ENCODE data around the gene MFAP2. TPM values are rescaled to one million over a fixed set of nuclear protein-coding genes. Genes with fewer than 3 reads are reported as not detected.

MFAP2 gene
- total RNA-seq, 1 donor from 2014 or later = 25.6 TPM

DNA sequence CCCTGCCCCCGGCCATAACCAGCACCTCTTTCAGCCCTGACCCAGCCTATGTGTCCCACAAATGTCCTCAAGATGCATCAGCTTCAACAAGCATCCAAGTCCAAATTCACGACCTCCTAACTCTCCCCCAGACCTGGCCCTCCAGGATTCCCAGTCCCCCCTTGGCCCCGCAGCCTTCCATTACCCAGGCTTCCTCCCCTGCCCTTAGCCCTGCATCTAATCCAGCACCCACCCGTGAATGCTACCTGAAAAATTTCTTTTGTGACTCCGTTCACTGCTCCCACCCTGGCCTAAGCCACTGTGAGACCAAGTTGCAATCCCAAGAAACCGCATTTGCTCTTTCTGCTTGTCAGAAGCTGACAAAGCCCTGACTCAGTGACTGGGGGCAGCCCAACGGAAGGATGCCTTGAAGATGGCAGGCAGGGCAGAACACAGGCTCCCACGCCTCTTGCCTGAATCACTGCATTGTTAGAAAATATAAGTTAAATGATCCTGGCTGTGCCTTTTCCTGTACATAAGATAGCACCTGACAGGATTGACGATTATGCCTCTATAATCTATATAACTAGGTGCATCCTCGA, 939 bp upstream of the MFAP2 start:
- peak in 1 of 2 donors; percentile 79 for DNase-seq (ENCODE audit: low read depth in 2 of 2)

DNA sequence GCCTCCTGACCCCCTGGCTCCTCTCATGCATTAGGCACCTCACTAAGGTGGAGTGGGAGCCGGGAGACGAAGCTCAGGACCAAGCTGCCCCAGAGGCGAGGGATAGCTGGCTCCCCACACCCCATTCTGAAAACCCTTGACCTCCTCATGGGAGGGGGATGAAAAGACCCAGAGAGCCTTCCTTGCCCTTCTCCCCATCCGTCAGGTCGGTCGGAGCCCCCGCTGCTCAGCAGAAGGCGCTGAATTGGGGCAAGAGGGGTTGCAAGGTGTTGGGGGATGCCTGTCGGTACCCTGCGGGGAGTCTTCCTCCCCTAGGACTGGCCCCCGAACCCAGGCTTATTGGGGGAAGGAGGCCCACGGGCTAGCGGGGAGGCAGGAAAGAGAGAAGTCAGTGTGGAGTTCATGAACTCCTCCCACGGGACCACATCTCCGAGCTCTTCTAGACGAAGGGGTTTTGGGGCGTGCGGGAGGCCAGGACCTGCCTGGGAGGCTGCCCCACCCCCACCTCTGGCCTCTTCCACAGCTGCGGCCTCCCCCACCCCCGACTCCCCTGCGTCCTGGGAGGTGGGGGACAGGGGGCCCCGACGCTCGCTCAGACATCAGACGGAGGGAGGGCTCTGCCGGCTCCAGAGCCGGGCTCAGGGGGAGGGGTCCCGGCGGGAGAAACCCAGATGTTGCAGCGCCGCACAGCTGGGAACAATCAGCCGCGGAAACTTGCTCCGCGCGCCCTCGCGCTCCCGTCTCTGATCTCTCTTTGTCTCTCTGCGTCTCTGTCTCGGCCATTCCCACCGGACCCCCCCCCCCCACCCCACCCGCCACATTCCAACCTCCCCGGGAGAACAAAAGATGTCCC, 719 bp downstream of the MFAP2 start:
- DNase-seq (ENCODE audit: low read depth in 2 of 2) = peak in 1 of 2 donors; percentile 31

DNA sequence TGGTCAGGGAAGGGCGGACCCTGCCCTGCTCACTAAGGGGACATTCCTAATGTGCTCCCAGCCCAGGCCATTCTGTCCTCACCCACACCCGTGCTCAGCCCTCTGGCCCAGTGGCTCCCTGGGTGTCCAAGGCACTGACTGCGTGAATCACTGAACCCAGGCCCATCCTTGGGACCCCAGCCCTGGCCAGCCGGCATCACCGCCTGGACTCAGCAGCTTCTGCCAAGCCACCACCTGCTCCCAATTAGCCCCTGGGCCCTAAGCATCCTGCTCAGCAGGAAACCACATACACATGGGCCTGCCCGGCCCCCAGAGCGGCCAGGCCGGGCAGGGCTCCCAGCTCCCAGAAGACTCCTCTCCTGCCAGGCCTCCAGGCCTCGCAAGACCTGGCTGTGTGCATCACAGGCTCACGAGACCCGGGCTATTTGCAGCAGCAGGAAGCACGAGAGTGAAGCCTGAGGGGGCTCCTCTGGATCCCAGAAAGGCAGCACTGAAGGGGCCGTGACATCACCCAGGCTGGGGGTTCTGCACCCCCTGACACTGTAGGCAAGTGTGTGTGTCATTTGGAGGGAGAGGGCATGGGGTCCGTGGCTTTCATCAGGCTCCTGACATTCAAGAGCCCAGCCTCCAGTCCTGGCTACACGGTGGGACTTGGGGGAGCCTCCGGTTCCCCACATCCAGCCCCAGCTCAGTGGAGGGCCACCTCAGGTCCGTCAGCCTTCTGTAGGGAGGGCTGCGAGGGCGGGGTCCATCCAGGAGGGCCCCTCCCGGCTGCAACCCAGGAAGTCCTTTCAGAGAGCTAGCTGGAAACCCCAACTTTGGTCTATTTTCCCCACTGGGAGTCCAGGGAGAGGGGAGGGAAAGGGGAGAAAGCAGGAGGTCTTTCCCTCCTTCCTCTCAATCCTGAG, 1.6 kb downstream of the MFAP2 start:
- DNase-seq (ENCODE audit: low read depth in 2 of 2) = peak; percentile 41 to 90

DNA sequence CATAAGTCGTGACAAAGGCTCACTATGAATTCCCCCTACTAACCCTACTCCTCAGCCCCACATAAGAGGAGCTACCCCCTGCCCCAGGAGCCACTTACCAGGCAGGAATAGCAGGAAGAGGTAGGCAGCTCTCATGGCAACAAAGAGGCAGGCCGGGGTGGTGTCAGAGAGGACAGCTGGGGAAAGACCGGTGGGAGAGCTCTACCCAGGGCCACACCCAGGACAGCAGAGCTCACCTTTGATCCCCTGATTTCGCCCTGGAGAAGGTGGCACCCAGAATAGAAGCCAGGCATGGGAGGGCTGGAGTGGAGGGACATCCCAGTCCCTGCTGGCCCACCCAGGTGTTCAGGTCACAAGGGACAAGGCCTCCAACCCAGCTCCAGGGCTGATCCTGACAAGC, 2.3 kb downstream of the MFAP2 start:
- no peak for DNase-seq (ENCODE audit: low read depth in 2 of 2)

DNA sequence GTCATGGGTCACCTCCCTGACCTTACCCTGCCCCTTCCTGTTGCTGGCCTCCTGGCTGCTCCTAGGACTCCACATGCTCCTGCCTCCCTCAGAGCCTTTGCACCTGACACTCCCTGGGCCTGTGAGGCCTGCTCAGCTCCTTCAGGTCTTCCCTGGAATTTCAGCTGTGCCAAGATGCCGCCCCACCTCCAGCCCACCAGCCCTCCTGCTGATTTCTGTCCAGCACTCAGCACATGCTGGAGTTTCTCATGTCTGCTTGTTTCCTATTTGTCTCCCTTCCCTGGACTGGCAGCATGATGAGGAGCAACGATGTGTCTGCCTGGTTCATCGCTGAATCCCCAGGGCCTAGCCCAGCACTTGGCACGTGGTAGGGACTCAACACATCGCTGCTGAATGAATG, 3.0 kb downstream of the MFAP2 start:
- no peak for DNase-seq (ENCODE audit: low read depth in 2 of 2)

DNA sequence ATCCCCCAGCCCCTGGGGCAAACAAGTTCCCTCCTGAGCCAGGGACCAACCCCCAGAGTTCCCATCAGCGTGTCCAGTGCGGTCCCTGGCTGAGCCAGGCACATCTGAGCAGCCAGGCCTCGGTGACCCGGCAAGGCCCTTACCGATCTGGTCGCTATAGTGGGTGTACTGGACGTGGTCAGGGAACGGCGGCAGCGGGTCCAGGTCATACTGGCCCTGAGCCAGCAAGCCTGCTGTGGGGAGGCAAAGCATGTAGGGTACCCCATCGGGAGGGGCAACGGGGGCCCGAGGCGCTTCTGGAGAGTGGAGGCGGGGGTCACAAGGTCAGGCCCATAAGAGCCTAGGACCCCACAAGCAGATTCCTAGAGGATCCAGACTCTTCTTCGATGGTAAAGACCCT, 3.5 kb downstream of the MFAP2 start:
- no peak for DNase-seq (ENCODE audit: low read depth in 2 of 2)

DNA sequence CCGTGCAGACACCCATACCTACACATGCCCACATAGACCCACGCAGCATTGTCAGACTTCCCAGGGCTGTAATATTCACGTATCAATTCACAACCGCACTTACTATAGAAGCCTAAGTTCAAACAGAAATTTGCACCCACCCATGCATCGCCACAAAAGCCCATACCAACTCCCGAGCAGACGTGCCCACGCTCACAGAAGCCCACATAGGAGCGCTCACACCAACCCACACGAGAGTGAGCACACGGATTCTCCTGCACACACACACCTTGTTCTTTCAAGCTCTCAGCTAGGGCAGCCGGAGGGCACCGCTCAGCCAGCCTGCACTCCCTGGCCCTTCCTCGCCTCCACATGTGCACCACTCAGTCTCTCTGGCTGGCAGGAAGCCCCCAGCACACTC, 4.6 kb downstream of the MFAP2 start:
- no peak for DNase-seq (ENCODE audit: low read depth in 2 of 2)

DNA sequence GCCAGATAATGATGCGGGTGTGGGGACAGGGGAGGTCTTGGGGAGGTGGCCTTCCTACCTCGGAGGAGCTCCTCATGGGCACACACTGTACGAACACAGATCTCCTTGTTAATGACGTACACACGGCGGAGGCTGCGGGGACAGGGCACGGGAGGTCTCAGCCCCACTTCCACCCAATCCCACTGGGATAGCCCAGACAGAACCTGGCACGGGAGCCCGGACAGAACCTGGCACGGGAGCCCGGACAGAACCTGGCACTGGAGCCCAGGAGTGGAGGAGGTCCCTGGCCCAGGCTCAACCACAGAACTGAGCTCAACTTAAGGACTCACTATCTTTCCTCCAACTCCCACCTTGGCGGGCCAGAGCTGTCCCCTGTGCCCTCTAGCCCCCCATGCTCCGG, 5.2 kb downstream of the MFAP2 start:
- DNase-seq (ENCODE audit: low read depth in 2 of 2) = no peak

DNA sequence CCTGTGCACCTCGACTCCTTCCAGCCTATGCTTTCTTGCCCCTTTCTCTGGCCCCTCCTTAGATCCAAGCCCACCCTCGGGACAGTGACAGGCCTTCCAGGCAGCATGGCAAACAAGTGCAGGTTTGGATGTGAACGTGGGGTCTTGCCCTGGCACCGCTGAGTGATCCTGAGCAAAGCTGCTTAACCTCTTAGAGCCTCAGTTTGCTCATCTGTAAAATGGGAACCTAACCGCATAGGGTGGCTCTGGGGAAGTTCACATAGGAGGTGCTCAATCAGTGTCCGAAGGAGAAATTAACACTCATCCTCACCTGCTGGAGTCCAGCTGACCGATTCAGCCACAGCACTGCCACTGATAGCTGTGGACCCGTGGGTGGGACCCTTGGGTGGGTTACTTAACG, 7.2 kb downstream of the MFAP2 start:
- DNase-seq (ENCODE audit: low read depth in 2 of 2) = no peak

DNA sequence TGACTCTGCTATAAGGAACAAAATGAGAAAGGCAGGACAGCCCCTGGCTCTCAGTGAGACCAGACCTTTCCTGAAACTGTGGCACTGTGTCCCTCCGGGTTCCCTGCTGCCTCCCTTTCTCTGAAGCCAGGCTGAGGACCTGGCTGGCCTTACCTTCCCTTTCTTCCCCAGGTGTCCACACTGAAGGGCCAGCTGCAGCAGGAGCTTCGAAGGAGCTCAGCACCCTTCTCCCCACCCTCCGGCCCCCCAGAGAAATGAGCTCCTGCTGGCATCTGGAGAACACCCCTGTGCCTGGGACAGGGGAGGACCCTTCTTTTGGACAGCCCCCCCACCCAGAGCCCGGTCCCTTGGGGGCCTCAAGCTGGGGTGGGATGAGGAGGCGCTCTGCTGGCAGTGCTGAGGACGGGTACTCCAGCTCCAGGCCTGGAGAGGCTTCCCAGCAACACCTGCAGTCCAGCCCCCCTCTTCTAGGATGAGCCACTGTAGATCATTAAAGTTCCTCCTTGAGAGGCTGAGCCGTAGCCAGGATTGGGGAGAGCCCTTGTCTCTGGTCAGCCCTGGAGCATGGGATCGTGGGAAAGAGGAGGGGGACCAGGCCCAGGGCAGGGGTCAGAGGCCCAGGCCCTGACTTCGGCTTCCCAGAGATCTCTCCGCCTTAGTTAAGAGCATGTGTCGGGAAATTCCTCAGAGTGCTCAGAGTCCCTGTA, 8.1 kb downstream of the MFAP2 start:
- no peak for DNase-seq (ENCODE audit: low read depth in 2 of 2)

DNA sequence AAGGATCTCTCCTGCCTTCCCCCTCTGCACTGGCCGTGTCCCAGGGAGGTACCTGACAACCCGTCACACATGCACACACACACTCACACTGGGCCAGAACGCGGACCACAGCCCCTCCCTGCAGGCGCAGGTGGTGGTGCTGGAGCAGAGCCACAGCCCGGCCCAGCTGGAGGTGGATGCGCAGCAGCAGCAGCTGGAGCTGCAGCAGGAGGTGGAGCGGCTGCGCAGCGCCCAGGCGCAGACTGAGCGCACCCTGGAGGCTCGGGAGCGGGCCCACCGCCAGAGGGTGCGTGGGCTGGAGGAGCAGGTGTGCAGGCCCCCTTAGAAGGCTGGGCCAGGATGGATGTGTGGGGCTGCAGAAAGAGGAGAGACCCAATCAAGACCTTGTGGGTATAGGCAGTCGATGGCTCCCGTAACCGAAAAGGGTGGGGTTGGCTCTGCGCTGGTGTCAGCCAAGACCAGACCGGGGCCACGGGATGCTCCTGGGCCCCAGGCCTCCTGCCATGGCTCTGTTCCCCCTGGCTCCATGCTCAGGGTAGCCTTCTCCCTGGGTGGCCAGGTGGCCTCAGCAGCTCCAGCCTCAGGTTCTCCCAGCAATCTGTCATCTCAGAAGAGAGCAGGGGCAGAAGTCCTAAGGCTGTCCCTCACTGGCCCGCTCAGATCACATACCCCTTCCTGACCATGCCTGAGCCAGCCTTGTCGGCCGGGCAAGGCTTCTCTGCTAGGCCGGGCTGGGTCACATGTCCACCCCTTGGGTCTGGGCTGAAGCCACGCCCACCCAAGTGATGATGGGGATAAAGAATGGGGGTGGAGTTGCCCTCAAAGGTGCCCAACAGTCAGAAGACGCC, 8.9 kb downstream of the MFAP2 start:
- DNase-seq (ENCODE audit: low read depth in 2 of 2) = peak in 1 of 2 donors; percentile 56

DNA sequence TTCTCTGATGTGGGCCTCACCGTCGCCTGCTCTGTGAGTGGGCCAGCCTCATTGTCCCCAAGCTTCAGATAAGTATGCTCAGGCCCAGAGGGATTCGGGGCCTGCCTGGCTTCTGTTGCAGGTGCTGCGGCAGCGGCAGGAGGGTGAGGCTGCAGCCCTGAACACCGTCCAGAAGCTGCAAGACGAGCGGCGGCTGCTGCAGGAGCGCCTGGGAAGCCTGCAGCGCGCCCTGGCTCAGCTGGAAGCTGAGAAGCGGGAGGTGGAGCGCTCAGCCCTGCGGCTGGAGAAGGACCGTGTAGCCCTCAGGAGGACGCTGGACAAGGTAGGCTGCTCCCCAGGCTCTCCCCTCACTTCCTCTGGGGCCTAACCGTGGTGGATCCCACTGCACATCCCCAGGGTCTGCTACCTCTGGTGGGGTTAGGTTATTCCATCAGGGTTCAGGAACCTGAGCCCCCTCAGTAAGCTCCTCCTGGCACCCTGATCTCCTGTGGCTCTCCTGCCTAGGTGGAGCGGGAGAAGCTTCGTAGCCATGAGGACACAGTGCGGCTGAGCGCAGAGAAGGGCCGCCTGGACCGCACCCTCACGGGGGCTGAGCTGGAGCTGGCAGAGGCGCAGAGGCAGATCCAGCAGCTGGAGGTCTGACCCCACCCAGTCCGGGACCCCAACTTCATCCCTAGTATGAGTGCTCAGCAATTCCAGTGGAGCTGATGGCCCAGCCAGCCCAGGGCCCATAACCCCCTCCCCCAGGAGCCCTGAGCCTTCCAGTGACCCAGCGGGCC, 10.1 kb downstream of the MFAP2 start:
- DNase-seq (ENCODE audit: low read depth in 2 of 2) = no peak

DNA sequence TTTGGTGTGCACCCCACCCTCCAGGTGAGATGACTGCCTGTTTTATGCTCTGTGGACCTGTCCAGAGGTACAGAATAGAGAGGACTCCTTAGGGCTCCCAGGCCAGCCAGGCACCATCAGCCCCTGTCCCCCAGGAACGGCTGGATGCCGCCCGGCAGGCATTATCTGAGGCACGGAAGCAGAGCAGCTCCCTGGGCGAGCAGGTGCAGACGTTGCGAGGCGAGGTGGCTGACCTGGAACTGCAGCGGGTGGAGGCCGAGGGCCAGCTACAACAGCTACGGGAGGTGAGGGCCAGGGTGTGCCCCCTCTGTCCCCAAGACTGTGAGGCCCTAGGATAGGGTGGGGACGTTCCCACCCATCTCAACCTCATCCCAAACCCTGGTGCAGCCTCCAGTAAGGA, 10.8 kb downstream of the MFAP2 start:
- DNase-seq (ENCODE audit: low read depth in 2 of 2) = no peak

DNA sequence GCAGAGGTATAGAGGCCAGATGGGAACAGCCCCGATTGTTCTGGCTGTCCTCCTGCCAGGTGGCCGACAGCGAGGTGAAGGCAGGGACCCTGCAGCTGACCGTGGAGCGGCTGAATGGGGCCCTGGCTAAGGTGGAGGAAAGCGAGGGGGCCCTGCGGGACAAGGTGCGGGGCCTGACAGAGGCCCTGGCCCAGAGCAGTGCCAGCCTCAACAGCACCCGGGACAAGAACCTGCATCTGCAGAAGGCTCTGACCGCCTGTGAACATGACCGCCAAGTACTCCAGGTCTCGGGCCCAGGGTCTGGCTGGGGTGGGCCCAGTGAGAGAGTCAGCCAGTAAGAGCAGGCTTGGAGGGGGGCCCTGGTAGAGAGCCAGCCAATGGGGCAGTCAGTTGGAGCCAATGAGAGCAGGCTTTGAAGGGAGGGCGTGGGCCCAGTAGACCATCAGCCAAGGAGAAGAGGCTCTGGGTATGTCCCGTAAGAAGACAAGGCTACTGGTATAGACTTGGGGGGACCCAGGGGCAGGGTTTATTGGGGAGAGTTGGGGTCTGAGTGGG, 11.3 kb downstream of the MFAP2 start:
- no peak for DNase-seq (ENCODE audit: low read depth in 2 of 2)

DNA sequence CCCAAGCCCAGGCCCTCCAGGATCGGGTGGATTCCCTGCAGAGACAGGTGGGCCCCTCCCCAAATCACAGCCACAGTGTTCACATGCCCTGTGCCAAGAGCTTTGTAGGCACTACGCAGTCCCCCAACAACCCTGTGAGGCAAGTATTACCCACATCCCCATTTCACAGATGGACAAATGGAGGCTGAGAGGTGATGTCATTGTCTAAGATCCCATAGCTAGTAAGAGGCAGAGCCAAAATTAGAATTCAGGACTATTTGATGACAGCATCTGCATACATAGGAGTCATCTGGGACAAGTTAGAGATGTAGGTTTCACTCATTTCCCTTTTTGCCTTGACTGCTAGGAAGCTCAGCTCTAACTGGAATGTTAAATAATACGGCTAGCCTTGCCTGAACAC, 12.0 kb downstream of the MFAP2 start:
- DNase-seq (ENCODE audit: low read depth in 2 of 2) = no peak

DNA sequence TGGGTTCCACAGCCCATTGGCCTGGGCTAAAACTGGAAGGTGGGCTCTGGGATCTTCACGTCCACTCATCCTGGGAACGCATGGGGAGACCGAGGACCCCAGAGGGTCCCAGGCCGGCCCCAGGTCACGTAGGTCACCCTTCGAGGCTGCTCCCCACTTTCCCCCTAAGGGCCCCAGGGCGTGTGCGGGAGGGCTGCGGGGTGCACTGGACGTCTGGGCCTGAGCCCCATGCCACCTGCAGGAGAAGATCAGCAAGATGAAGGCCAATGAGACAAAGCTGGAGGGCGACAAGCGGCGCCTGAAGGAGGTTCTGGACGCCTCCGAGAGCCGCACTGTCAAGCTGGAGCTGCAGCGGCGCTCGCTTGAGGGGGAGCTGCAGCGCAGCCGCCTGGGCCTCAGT, 12.5 kb downstream of the MFAP2 start:
- no peak for DNase-seq (ENCODE audit: low read depth in 2 of 2)

DNA sequence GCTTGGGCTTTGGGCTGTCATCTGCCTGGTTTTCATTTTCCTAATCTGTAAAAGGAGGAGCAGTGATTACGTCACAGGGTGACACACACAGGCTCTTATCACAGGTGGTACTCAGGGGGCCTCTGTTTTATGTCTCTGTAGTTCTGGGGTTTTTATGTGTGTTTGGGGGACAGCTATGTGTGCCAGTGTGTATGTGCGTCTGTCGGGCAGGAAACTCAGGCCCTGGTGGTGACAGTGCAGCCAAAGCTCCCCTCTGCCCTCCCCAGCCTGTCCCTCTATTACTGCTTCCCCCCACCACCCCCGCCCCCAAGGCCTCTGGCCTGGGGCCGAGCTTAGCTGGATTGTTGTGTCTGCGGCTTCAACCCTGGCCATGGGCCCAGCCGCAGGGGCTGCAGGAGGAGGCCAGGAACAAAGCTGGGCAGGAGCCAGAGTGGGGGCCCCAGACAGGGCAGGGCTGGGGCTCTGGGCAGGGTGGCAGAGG, 13.3 kb downstream of the MFAP2 start:
- peak; percentile 77 to 85 for DNase-seq (ENCODE audit: low read depth in 2 of 2)

DNA sequence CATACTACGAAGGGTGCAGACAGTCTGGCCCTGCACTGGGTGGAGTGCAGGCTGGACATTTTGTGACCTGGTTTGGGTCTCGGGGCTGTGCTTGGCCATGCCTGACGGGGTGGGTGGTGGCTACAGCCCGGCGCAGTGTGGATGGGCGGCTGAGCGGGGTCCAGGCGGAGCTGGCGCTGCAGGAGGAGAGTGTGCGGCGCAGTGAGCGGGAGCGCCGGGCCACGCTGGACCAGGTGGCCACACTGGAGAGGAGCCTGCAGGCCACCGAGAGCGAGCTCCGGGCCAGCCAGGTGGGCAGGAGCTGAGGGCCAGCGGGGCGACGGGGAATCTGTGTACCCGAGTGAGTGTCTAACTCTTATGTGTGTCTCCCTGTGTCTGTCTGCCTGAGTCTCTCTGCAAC, 14.1 kb downstream of the MFAP2 start:
- DNase-seq (ENCODE audit: low read depth in 2 of 2) = no peak

DNA sequence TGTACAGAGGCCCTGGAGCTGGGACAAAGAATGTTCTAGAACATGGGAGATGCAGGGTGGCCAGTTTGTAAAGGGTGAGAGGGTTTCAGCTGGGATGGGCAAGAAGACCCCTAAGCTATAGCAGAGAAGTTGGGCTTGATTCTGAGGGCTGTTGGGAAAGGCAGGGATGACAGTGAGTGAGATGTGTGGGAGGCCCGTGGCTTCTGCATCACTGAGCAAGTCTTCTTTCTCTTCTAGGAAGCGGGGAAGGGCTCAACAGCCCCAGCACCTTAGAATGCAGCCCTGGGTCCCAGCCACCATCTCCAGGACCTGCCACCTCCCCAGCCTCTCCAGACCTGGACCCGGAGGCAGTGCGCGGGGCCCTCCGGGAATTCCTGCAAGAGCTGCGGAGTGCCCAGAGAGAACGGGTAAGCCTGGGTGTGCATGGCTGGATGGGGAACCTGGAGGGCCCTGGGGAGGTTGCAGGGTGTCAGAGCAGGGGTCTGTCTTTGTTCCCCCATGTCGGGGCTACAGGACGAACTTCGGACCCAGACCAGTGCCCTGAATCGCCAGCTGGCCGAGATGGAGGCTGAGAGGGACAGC, 14.8 kb downstream of the MFAP2 start:
- DNase-seq (ENCODE audit: low read depth in 2 of 2) = no peak
